ENCODE measurements around the gene SNU13. TPM values are rescaled to one million over a fixed set of nuclear protein-coding genes. Genes with fewer than 3 reads are reported as not detected.
"Not testable (repeated sequence)": the region's sequence is repeated elsewhere in the genome, so short reads cannot be mapped to it uniquely, and the experiment has no call there.

Gene SNU13
- polyA plus RNA-seq (ENCODE audit: insufficient read length in 4 of 4) = 100 to 1,000 TPM; 131 to 185 (median 151) TPM

DNA sequence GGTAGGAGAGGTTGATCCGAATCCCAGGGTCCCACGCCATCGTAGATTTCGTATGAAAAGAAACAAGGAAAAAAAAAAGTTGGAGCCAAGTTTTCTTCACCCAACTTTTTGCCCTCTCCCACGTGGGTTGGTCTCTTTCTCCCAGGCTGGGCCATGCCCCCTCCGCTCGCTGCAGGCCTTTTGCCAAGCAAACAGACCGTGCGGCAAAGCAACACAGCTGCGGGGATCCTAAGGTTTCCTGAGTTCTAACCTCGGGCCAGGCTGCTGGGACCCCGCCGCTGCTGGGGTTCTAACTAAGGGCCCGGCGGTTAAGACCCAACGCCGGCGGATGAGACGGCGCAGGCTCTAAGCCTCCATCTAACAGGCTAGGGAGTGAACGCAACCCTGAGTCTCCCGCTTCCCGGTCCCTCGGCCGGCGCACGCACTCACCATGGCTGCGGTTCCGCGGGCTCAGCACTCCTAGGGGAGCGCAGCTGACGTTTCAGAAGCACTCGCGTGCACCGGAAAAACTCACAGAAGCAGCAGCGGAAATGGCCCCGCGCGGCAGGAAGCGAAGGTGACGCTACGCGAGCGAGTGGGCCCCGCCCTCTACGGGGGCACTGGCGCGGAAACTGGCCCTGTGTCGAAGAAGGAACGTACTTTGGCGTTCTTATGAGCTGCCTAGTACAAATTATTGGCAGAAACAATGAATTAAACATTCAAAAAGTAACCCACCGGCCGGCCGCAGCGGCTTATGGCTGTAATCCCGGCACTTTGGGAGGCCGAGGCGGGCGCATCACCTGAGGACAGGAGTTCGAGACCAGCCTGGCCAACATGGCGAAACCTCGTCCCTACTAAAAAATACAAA is at the start of gene SNU13:
TSS of gene SNU13 (minus strand) at position 503 of the 847 bp plus-strand sequence. CDS start at position 432, 71 bp downstream.
- peak in 3 of 4 donors; percentile 70 to 88 (median 80) for DNase-seq (ENCODE audit: low read depth in 4 of 4, low spot score in 2 of 4)

DNA sequence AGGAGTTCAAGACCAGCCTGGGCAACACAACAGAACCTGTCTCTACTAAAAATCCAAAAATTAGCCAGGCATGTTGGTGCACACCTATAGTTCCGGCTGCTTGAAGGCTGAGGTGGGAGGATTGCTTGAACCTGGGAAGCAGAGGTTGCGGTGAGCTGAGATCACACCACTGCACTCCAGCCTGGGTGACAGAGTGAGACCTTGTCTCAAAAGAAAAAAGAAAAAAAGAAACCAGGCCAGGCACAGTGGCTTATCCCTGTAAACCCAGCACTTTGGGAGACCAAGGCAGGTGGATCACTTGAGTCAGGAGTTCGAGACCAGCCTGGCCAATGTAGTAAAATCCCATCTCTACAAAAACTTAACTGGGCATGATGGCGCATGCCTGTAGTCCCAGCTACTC is 44.6 kb upstream of the SNU13 start:
- DNase-seq (ENCODE audit: low read depth in 4 of 4, low spot score in 2 of 4) = not testable (repeated sequence)

DNA sequence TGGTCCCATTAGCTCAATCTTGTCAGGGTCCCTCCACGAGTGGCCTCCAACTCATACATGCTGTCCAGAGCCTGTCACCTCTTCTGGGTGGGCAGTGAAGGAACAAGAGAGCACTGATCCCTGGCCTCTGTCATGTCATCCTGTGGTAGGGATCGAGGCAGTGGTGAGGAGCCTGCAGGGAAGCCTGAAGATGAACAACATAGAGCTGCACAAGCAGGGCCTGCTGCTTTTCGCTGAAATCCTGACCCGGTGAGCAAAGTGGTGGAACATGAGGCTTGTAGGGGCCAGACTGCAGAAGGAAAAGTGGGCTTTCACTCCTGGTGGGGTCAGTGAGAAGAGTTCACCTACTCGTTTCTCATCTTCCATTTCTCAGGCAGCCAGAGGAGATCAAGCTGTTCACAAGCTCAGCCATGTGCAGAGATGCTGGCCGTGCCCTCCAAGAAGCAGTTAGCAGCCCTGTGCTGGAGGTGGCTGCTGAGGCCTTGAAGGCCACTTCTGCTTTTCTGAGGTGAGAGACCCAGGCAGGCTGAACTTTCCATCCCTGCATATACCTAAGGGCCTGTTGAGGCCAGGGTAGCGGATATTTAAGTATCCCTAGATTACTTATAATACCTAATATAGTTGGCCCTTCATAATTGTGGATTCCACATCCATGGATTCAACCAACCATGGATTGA is 43.6 kb upstream of the SNU13 start:
- DNase-seq (ENCODE audit: low read depth in 4 of 4, low spot score in 2 of 4) = no peak

DNA sequence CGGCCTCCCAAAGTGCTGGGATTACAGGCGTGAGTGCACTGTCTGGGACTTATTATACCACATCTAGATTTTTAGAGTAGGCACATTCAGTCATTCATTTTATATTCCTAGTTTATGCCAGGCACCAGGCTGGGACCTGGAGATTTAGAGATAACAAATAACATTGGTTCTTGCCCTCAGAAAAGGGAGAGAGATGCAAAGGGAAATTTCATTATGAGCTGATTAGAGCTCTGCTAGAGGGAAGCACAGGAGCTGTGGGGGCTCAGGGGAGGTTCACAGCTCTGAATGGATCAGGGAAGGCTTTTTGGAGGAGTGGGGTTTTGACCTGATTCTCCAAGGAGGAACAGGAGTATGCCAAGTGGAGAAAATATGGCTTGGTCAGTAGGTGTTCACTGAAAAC is 42.9 kb upstream of the SNU13 start:
- no peak for DNase-seq (ENCODE audit: low read depth in 4 of 4, low spot score in 2 of 4)

DNA sequence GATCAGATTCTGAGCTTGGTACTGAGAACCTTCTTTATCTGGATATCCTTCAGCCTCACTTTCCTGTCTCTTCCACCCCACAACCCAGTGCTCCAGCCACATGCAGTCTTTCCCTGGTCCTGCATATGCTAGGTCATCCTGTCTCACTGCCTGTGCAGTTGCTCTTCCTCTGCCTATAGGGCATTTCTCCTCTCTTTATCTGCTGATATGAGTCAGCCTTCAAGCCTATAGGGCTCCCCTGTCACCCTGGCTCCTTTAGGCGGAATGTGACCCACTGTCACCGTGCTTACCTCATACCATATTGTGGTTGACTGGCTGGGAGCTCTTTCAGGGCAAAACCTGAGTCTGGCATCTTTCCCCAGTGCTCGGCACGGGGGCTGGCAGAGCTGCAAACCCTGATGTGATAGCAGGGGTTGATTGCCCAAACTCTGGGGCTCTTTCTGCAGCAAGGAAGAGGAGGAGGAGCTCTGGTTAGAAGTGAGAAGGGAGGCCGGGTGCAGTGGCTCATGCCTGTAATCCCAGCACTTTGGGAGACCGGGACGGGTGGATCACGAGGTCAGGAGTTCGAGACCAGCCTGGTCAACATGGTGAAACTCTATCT is 36.9 kb upstream of the SNU13 start:
- DNase-seq (ENCODE audit: low read depth in 4 of 4, low spot score in 2 of 4) = no peak

DNA sequence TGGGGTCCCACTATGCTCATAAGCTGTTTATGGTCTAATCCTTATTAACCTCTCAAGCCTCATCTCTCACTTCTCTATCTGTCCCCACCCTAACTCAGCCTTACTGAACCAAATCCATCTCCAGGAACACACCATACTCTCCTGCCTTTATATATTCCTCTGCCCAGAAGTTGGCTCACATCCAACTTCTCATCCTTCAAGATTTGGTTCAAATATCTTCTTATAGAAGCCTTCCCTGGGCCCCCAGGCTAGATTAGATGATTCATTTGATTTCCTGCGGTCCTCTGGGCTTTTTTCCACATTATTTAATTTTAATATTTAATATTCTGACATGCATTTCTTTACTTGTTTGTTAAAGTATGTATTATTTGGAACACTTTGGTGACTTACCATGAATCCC is 33.8 kb upstream of the SNU13 start:
- no peak for DNase-seq (ENCODE audit: low read depth in 4 of 4, low spot score in 2 of 4)

DNA sequence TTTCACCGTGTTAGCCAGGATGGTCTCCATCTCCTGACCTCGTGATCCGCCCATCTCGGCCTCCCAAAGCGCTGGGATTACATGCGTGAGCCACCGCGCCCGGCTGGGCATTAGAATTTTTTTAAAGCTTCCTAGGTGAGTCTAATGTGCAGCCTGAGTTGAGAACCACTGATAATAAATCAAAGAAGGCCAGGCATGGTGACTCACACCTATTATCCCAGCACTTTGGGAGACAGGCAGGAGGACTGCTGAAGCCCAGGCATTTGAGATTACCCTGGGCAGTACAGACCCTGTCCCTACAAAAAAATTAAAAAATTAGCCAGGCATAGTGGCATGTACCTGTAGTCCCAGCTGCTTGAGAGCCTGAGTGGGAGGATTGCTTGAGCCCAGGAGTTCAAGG is 24.3 kb upstream of the SNU13 start:
- DNase-seq (ENCODE audit: low read depth in 4 of 4, low spot score in 2 of 4) = no peak

DNA sequence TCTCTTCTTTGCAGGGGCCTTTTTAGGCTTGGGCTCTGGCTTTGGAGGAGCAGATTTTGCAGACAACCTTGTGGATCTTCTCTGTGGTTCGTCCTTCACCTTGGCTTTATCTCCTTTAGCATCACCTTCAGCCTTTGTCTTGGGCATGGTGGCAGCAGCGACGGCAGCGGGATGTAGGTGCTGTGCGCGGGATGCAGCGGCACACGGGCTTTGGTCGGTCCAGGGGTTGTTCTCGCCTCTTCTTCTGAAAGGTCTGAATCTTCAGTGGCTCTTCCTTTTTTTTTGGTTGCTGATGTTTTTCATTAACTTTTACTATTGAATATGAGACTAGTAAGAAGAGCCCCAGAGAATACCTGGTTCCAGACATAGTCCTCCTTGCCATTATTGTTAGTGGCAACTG is 20.7 kb upstream of the SNU13 start:
- DNase-seq (ENCODE audit: low read depth in 4 of 4, low spot score in 2 of 4) = no peak

DNA sequence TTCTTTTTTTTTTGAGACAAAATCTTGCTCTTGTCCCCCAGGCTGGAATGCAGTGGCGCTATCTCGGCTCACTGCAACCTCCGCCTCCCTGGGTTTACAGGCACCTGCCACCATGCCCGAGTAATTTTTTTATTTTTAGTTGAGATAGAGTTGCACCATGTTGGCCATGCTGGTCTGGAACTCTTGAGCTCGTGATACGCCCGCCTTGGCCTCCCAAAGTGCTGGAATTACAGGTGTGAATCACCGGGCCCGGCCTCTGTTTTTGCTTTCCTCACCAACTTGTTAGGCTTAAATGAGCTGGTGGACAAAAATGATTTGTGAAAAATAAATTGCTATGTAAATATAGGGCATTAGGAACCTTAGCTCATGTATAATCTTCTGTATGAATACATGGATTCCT is 14.1 kb upstream of the SNU13 start:
- DNase-seq (ENCODE audit: low read depth in 4 of 4, low spot score in 2 of 4) = no peak

DNA sequence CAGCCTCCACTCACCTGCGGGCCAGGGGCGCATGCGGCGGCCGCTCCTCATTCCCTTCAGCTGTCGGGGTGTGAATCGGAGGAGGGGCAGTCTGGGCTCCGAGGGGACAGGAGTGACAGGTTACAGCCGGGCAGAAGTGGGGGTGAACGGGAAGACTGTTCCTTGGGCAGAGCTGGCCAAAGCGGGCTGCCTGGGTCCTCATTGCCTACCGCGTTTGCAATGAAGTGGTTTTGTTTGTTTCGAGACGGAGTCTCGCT is 11.4 kb upstream of the SNU13 start:
- no peak for DNase-seq (ENCODE audit: low read depth in 4 of 4, low spot score in 2 of 4)

DNA sequence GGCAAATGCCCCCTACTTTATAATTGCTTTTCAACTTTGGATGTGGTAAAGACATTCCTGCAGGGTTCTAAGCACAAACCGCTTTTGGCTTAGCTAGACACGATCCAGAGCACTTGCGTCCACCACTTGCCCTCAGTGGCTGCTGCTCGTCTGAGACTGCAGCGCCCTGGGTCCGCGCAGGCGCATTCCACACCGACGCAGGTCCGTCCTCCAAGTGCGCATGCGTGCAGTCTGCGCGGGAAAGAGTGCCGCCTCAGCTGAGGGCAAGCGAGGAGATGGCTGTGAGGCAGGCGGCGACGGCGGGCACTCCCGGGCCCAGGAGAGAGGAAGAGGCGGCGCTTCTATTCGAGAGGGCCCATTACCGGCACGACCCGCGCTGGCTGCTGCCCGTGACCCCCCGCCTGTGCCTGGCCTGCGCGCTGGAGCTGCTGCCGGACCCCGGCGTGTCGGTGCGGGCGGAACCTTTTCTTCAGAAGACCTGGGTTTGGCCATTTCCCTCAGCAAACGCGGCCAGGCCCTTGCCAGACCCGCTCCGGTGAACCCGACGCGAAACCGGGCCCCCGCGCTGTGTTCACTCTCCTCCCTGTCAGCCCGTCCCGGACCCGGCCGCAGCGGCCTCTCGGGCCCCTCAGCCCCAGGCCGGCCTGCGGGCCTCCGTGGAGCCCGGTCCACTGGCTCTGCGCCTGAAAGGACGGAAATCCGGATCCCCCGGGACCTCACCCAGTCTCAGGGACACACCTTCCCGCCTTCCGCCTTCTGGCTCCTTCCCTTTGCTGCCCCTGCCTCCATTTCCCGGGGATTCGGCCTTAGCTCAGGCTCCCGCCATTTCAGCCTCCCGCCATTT is 10.8 kb upstream of the SNU13 start, which contains the start of gene MEI1:
TSS of gene MEI1 (plus strand) at position 240 of the 844 bp plus-strand sequence. CDS start at position 276, 36 bp downstream.
- DNase-seq (ENCODE audit: low read depth in 4 of 4, low spot score in 2 of 4) = peak in 3 of 4 donors; percentile 52 to 71 (median 59)

DNA sequence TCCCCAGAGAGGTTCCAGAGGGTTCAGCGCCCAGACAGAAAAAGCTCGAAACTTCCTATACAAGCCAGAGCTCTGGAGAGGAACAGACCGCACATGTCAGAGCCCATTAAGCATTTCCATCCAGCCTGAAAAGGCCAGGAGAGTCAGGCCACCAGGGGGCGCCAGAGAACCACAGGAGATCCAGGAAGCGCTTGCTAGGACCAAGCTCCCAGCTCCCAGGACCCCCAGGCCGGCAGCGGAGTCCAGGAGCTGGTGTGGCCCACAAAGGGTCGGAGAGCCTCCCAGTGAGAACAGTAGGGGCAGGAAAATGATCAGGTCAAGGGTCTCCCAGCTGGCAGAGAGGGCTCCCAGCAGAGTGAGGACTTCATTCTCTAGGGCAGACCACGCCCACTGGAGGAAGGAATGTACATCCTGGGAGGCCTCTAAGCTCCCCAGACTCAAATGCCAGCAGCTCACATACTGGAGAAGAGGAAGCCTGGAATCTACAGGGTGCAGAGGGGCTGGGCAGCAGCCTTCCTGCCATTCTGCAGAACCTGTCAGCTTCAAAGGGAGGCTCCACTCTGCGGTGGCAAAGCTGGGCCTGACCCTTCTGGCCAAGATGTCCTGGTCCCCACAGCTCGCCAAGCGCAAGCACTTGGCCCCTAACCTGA is 8.6 kb upstream of the SNU13 start:
- peak; percentile 89 to 92 (median 90) for DNase-seq (ENCODE audit: low read depth in 4 of 4, low spot score in 2 of 4)

DNA sequence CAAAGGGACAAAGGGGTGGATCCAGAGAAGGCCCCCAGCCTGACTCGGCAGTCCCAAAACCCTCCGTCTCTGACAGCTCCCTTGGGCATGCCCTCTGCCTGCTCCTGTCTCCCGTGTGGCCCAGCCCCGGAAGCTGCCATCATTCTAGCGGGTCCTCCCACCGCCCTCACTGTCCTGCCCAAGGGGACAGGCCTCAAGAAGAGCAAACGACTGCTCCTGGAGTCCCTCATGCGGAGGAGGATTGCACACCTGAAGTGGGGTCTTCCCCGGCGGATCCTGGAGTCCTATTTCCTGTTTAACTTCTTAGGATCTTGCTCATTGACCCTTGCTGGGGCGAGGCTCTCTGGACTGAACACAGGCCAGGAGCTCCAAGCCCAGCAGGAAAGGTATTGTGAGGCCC is 8.0 kb upstream of the SNU13 start:
- no peak for DNase-seq (ENCODE audit: low read depth in 4 of 4, low spot score in 2 of 4)

DNA sequence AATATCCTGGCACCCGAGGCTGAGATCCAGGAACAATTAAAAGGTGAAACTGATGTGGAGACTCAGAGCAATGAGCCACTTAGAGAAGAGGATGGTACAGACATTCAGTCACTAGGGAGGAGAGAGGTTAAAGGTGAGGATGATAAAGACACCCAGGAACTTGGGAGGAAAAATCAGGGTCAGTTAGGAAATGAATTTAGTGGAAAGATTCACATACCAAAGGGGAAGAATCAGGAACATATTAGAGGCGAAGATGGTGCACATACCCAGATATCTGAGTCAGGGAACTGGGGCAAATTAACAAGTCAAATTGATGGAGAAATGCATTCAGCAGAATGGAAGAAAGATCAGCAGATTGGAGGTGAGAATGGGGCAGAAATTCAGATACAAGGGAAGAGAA is 6.5 kb upstream of the SNU13 start:
- no peak for DNase-seq (ENCODE audit: low read depth in 4 of 4, low spot score in 2 of 4)

DNA sequence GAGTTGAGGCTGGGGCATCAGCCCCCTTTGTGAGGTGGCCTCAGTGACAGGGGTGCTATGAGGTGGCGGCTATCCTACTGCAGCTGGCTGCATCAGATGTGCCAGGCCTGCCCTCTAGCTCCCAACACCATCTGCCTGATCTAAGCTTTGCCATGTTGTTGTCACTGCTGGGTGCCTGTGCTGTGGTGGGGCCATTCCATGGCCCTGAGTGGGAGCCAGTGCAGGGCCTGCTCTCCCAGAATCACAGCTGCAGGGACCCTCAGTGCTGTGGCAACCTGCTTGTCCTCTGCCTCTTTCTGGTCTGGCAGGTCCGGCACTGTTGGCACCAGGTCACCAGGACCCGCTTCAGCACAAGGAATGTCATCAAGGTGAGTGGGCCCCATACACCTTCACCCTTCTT is 1.8 kb upstream of the SNU13 start:
- DNase-seq (ENCODE audit: low read depth in 4 of 4, low spot score in 2 of 4) = no peak

DNA sequence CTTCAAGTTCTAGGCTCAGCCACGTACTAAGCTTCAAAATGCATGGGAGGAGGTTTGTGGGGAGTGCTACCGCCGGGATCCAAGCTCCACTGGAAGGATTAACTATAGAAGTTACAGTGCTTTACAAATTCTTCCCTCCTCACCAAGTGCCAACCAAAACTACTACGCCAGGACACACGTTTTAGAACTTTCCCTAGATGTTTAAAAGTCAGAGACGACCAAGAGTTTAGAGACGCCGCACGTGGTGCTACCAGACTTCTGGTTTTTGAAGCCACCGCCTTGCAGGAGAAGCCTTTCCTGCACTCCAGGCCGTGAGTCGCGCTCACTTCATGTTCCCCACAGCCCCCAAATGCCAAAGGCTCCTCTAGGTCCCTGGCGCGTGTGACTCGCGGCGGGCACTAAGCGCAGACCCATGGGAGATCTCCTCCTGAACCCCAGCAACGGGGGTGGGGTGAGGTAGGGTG is 734 bp downstream of the SNU13 start:
- DNase-seq (ENCODE audit: low read depth in 4 of 4, low spot score in 2 of 4) = no peak

DNA sequence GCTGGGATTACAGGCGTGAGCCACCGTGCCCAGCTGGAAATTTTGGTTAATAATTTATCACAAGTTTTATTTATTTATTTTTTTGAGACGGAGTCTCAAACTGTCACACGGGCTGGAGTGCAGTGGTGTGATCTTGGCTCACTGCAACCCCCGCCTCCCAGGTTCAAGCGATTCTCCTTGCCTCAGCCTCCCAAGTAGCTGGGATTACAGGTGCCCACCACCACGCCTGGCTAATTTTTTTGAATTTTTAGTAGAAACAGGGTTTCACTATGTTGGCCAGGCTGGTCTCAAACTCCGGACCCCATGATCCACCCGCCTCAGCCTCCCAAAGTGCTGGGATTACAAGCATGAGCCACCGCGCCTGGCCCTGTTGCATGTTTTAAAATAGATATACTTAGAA is 1.8 kb downstream of the SNU13 start:
- DNase-seq (ENCODE audit: low read depth in 4 of 4, low spot score in 2 of 4) = not testable (repeated sequence)

DNA sequence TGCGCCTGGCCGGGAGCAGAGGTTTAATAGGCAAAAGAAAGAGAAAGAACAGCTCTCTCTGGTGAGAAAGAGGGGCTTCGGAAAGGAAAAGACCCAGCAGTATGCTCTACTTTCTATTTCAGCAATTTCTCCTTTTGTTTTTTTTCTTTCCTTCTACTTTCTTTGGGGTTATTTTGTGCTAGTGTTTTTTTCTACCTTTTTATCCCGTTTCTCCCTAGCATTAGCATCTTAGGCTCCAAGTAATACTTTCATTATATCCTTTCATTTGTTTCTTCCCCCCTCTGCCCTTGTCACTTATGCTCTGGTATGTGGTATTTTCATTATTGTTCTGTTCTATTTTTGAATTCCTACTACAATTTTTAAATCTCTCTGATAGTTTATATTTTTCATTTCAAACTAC is 4.5 kb downstream of the SNU13 start:
- no peak for DNase-seq (ENCODE audit: low read depth in 4 of 4, low spot score in 2 of 4)

DNA sequence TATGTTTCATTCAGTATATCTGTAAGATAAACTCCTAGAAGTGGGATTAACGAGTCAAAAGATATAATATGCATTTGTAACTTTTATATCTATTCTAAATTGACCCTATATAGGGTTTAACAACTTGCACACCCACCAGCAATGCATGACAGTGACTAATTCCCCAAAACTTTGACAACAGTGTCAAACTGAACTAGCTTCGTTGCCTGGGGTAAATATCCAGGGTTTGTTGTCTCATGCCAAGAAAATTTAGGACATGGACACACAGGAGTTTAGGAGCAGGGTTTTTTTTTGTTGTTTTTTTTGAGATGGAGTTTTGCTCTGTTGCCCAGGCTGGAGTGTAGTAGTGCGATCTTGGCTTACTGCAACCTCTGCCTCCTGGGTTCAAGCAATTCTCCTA is 5.1 kb downstream of the SNU13 start:
- no peak for DNase-seq (ENCODE audit: low read depth in 4 of 4, low spot score in 2 of 4)

DNA sequence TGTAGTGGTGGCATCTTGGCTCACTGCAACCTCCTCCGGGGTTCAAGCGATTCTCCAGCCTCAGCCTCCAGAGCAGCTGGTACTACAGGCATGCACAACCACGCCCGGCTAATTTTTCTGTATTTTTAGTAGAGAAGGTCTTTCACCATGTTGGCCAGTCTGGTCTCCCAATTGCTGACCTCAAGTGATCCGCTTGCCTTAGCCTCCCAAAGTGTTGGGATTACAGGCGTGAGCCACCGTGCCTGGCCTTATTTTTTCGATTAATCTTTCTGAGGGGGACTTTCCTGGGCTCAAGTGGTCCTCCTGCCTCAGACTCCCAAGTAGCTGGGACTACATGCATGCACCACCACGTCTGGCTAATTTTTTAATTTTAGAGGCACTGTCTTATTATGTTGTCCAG is 5.6 kb downstream of the SNU13 start:
- no peak for DNase-seq (ENCODE audit: low read depth in 4 of 4, low spot score in 2 of 4)

Measured in left renal cortex interstitium (tissue), 4 donors.